Right lobe of liver (tissue), 4 donors: ENCODE data around the gene B4GALT3.

ENCODE experiments used
- CTCF ChIP-seq, 4 donors: fragments of 200-600 bp in 3 of 4; fragments of 450-650 bp in 1 of 4; IDR thresholded peaks; one replicate each; pipeline versions ENCODE4 v1.5.1 to v1.8.0; 2016 to 2022; ENCODE audit warnings: antibody characterized with exemption in 4 of 4, mild to moderate bottlenecking in 2 of 4
- POLR2A ChIP-seq: fragments of 450-650 bp; IDR thresholded peaks from one replicate; pipeline ENCODE4 v1.6.1; 2017; ENCODE audit warnings: antibody characterized with exemption, mild to moderate bottlenecking
- donor health status: DM: no; HTN: no; CAD: no.
- donor health status: DM: no; HTN: no; CAD: no.
- donor health status: DM: no; HTN: yes; CAD: no.

GRCh38 chr1:161225534-161226319, 48.4 kb upstream of the B4GALT3 start, which contains the start of gene TOMM40L:
- TF ChIP-seq CTCF (IDR thresholded peaks at IDR 0.05), result peak; percentile 31 to 48 (median 42)
- TF ChIP-seq POLR2A, result peak; percentile 60
